Lung (tissue), 12 donors: ENCODE measurements around the gene MERTK. TPM values are rescaled to one million over a fixed set of nuclear protein-coding genes. Genes with fewer than 3 reads are reported as not detected.

Source experiments
- ATAC-seq: fragments of 200-7000 bp; cut with Tn5 transposase; one replicate; pipeline ENCODE4 v1.9.1; 2020; ENCODE audit warnings: moderate number of reproducible peaks; ENCODE audit not compliant: insufficient read depth, low FRiP score
- DNase-seq, 3 donors: peaks; one replicate each; pipeline ENCODE4 v3.0.0-alpha.2; 2013 to 2017
- H3K27ac ChIP-seq, 2 donors: one replicate each; pipeline ENCODE4 v1.5.1; 2013; ENCODE audit warnings: mild to moderate bottlenecking in 2 of 2, moderate library complexity in 2 of 2, control low read depth in 1 of 2, inconsistent platforms in 1 of 2, low read depth in 1 of 2, low read length in 1 of 2
- H3K27me3 ChIP-seq, 3 donors: one replicate each; pipeline ENCODE4 v1.5.1; 2013; ENCODE audit warnings: low read length in 2 of 3; ENCODE audit not compliant: control insufficient read depth in 3 of 3, insufficient read depth in 3 of 3
- H3K36me3 ChIP-seq, 4 donors: one replicate each; pipeline ENCODE4 v1.5.1; 2013; ENCODE audit warnings: low read length in 4 of 4, mild to moderate bottlenecking in 1 of 4, moderate library complexity in 1 of 4; ENCODE audit not compliant: control insufficient read depth in 4 of 4, insufficient read depth in 4 of 4
- H3K4me1 ChIP-seq, 5 donors: one replicate each; pipeline ENCODE4 v1.5.1; 2013; ENCODE audit warnings: low read length in 5 of 5, mild to moderate bottlenecking in 2 of 5, moderate library complexity in 1 of 5; ENCODE audit not compliant: control insufficient read depth in 5 of 5, insufficient read depth in 5 of 5
- H3K4me3 ChIP-seq: one replicate; pipeline ENCODE4 v1.5.1; 2013; ENCODE audit warnings: mild to moderate bottlenecking, control low read depth, moderate library complexity
- H3K9ac ChIP-seq, 2 donors: one replicate each; pipeline ENCODE4 v1.5.1; 2013; ENCODE audit warnings: low read length in 2 of 2, control low read depth in 1 of 2; ENCODE audit not compliant: insufficient read depth in 1 of 2
- H3K9me3 ChIP-seq, 4 donors: one replicate each; pipeline ENCODE4 v1.5.1; 2013; ENCODE audit warnings: low read length in 3 of 4, mild to moderate bottlenecking in 1 of 4, moderate library complexity in 1 of 4; ENCODE audit not compliant: control insufficient read depth in 4 of 4, insufficient read depth in 3 of 4
- WGBS, 2 donors: extraction: QIAGEN DNeasy Blood & Tissue Kit; methylation state at CpG; one replicate each; pipeline ENCODE4 v1.1.7; 2013; 5-methylcytosine and 5-hydroxymethylcytosine counted together
- polyA plus RNA-seq, 2 donors: library from polyadenylated mRNA; stranded (reverse); fragments of 200-250 nt; gene quantifications; one replicate each; pipeline ENCODE4 v1.2.1, GENCODE V29; 2013
- total RNA-seq, 2 donors: library from RNA; depleted of rRNA in 1 of 2; stranded (reverse); fragments of >200 nt in 1 of 2; gene quantifications; one replicate each; pipeline ENCODE4 v1.2.1, GENCODE V29; 2014 to 2021
- TF ChIP-seq, protein P1 (sequence below): IDR thresholded peaks from 2 replicates; pipeline ENCODE4 v1.5.1; 2012; ENCODE audit warnings: mild to moderate bottlenecking; ENCODE audit errors: control extremely low read depth, extremely low read depth
- donor health status: control.
- donor health status: control.
- donor health status: Bipolar disorder and iron deficiency.
- donor health status: healthy.
- donor health status: DM: yes; HTN: yes; CAD: no.

The MERTK gene
- total and polyA plus RNA-seq, 4 donors = 5.5 to 33.1 (median 22.4) TPM

DNA sequence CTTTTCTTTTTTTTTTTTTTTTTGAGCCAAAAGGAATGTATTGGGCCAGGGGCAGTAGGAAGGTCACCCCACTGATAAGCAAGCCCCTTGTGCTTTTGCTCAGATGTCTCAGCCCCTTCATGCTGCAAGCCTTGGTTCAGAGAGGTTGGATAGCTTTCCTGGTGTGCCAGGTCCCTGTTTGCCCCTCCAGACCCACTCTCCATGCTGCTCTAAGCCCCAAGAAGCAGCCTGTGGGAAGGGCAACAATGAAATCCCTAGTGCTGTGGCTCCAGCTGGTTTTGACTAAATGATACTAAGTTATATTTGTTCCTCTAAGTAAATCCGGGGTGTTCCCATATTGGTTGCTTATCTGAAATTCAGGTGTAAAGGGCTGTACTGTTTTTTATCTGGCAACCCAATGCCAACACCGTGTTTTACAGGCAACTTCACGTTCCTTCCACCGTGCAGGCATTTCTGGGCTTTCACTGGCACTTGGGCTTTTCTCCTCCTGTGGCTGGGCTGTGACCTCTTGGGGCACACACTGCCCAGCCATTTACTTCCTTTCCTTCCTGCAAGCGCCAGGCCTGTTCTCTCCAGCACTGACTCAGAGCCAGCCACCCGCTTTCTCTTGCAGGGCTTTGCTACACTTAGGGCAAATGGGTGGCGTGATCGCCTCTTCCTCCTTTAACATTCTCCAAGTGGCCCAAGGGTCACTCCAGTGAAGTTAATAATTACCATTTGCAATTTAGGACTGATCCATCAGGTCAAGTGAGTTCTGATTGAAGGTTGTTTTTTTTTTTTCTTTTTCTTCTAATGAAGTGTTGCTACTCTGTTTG is 21.6 kb downstream of the MERTK start:
- WGBS, 2 donors = 41 to 51% methylated on average over 8 of the region's 8 CpGs
- H3K36me3 ChIP-seq = peaks cover 0 to 4% (median 0%) of the 10 kb centered on the region in 4 donors

DNA sequence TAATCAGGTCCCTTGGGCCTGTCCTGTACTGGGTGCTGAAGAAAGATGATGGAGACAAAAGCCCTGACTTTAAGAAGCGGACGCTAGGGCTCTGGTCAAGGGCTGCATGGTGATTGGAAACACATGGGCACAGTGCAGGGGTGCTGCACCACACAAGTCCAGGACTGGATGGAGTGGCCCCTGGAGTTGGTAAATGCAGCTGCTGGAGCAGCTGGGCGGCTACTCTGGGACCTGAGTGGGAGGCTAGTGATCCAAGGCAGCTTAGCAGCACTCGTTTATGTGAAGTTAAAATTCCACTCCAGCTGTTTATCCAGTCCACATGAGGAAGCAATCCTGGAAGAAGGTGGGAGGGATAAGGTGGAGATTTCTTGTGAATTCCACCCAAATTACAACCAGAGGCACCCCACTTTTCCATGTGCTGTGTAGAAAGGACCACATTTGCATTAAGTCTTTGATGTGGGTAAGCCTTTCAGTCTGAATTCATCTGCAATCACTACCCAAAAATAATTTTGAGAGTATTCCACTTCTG is 24.9 kb downstream of the MERTK start:
- no peaks in the 10 kb centered on the region for H3K27me3 ChIP-seq
- DNase-seq (peak; percentile 74 to 79 (median 77)), ATAC-seq (no peak)
- no peak overlapping the region for H3K9ac ChIP-seq
- H3K4me3 ChIP-seq = no peak overlapping the region
- H3K9me3 ChIP-seq = no peaks in the 10 kb centered on the region
- H3K27ac ChIP-seq = no peak overlapping the region
- TF ChIP-seq, protein P1, sequence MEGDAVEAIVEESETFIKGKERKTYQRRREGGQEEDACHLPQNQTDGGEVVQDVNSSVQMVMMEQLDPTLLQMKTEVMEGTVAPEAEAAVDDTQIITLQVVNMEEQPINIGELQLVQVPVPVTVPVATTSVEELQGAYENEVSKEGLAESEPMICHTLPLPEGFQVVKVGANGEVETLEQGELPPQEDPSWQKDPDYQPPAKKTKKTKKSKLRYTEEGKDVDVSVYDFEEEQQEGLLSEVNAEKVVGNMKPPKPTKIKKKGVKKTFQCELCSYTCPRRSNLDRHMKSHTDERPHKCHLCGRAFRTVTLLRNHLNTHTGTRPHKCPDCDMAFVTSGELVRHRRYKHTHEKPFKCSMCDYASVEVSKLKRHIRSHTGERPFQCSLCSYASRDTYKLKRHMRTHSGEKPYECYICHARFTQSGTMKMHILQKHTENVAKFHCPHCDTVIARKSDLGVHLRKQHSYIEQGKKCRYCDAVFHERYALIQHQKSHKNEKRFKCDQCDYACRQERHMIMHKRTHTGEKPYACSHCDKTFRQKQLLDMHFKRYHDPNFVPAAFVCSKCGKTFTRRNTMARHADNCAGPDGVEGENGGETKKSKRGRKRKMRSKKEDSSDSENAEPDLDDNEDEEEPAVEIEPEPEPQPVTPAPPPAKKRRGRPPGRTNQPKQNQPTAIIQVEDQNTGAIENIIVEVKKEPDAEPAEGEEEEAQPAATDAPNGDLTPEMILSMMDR = no peak
- H3K36me3 ChIP-seq = peaks cover 0 to 2% (median 0%) of the 10 kb centered on the region in 4 donors
- WGBS, 2 donors = 72 to 91% methylated on average over 4 of the region's 4 CpGs
- peaks cover 0 to 34% (median 13%) of the 10 kb centered on the region in 5 donors for H3K4me1 ChIP-seq

More for the DNA sequence above, 21.6 kb downstream of the MERTK start:
- H3K27me3 ChIP-seq = no peaks in the 10 kb centered on the region
- H3K4me1 ChIP-seq = peaks cover 0 to 37% (median 13%) of the 10 kb centered on the region in 5 donors
- H3K9me3 ChIP-seq = no peaks in the 10 kb centered on the region
- DNase-seq = peak; percentile 59 to 73 (median 71)
- H3K4me3 ChIP-seq = no peak overlapping the region
- H3K27ac ChIP-seq = peak overlapping the region in 1 of 2 donors; percentile 87
- TF ChIP-seq, protein P1 = no peak
- peak overlapping the region in 1 of 2 donors; percentile 11 for H3K9ac ChIP-seq
- peak; percentile 91 for ATAC-seq

DNA sequence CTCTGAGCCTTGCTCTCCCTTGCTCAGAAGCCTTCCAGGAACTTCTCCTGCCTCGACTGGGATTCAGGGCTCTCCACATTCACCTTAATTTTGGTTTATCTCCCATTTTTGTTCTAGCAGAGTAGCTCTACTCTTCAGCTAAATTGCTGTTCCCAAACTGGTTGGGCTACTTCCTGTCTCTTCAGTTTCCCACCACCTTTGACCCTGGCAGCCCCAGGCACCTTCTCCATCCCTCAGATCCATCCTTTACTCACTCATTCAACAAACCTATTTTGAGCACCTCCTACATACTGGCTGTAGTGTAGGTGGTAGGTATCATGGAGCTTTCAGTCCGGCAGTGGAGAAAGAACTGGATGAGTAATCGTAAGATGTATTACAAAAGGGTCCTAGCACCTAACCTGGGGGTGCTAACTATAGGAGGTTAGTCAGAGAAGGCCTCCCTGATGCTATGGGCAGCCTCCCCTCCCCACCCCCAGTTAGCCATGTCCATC is 26.3 kb downstream of the MERTK start:
- H3K4me3 ChIP-seq = no peak overlapping the region

More for the DNA sequence above, 26.3 kb downstream of the MERTK start:
- H3K27ac ChIP-seq = no peak overlapping the region
- ATAC-seq (no peak), DNase-seq (no peak)
- H3K4me1 ChIP-seq = peaks cover 0 to 22% (median 12%) of the 10 kb centered on the region in 5 donors
- H3K9ac ChIP-seq = no peak overlapping the region
- no peaks in the 10 kb centered on the region for H3K9me3 ChIP-seq
- H3K27me3 ChIP-seq = no peaks in the 10 kb centered on the region
- peaks cover 0 to 2% (median under 1%) of the 10 kb centered on the region in 4 donors for H3K36me3 ChIP-seq
- TF ChIP-seq, protein P1 = no peak
- 88 to 93% methylated on average over 3 of the region's 3 CpGs for WGBS, 2 donors
